IPS-18a (cell line): ENCODE results near the gene PTPRM.

Source experiments
- H3K27ac ChIP-seq: one replicate; pipeline ENCODE4 v1.5.1; 2013; ENCODE audit warnings: low read length
- H3K27me3 ChIP-seq: one replicate; pipeline ENCODE4 v1.6.1; 2013; ENCODE audit warnings: mild to moderate bottlenecking, low read length; ENCODE audit not compliant: control insufficient read depth, insufficient read depth
- H3K36me3 ChIP-seq: one replicate; pipeline ENCODE4 v1.6.1; 2013; ENCODE audit warnings: low read depth, low read length; ENCODE audit not compliant: control insufficient read depth
- H3K4me1 ChIP-seq: one replicate; pipeline ENCODE4 v1.6.1; 2013; ENCODE audit warnings: low read depth, low read length; ENCODE audit not compliant: control insufficient read depth
- H3K4me3 ChIP-seq: one replicate; pipeline ENCODE4 v1.5.1; 2013; ENCODE audit warnings: low read length
- H3K9ac ChIP-seq: one replicate; pipeline ENCODE4 v1.6.1; 2013; ENCODE audit warnings: mild to moderate bottlenecking, low read length, moderate library complexity
- H3K9me3 ChIP-seq: one replicate; pipeline ENCODE4 v1.6.1; 2013; ENCODE audit warnings: low read depth, low read length; ENCODE audit not compliant: control insufficient read depth

Gene PTPRM

GRCh38 chr18:7914834-7915670, 347.9 kb downstream of the PTPRM start:
- H3K27me3 ChIP-seq: no peaks in the 10 kb centered on the region
- H3K4me3 ChIP-seq: no peak overlapping the region
- H3K9ac ChIP-seq: no peak overlapping the region
- no peaks in the 10 kb centered on the region for H3K9me3 ChIP-seq
- H3K36me3 ChIP-seq: no peaks in the 10 kb centered on the region
- H3K4me1 ChIP-seq: no peaks in the 10 kb centered on the region
- no peak overlapping the region for H3K27ac ChIP-seq

- Histone ChIP-seq H3K9me3 (no peaks in the 10 kb centered on the region), H3K27me3 (no peaks in the 10 kb centered on the region), H3K4me1 (no peaks in the 10 kb centered on the region), H3K9ac (no peak overlapping the region), H3K4me3 (no peak overlapping the region), H3K27ac (no peak overlapping the region), H3K36me3 (no peaks in the 10 kb centered on the region)
These were observed 351.6 kb downstream of the PTPRM start for GRCh38 chr18:7918701-7919100.

GRCh38 chr18:7919565-7919964, 352.4 kb downstream of the PTPRM start:
- H3K27ac ChIP-seq: no peak overlapping the region
- H3K27me3 ChIP-seq: no peaks in the 10 kb centered on the region
- H3K4me1 ChIP-seq: no peaks in the 10 kb centered on the region
- H3K4me3 ChIP-seq: no peak overlapping the region
- no peaks in the 10 kb centered on the region for H3K36me3 ChIP-seq
- H3K9me3 ChIP-seq: no peaks in the 10 kb centered on the region
- no peak overlapping the region for H3K9ac ChIP-seq

GRCh38 chr18:7921938-7922587, 354.9 kb downstream of the PTPRM start:
- no peaks in the 10 kb centered on the region for H3K27me3 ChIP-seq
- H3K36me3 ChIP-seq: no peaks in the 10 kb centered on the region
- H3K9ac ChIP-seq: no peak overlapping the region
- H3K4me1 ChIP-seq: no peaks in the 10 kb centered on the region
- no peak overlapping the region for H3K27ac ChIP-seq
- H3K4me3 ChIP-seq: no peak overlapping the region
- no peaks in the 10 kb centered on the region for H3K9me3 ChIP-seq

- no peak overlapping the region for H3K9ac ChIP-seq
- H3K4me1 ChIP-seq: no peaks in the 10 kb centered on the region
- H3K9me3 ChIP-seq: no peaks in the 10 kb centered on the region
- no peaks in the 10 kb centered on the region for H3K36me3 ChIP-seq
- no peak overlapping the region for H3K4me3 ChIP-seq
- no peak overlapping the region for H3K27ac ChIP-seq
- H3K27me3 ChIP-seq: no peaks in the 10 kb centered on the region
These were observed 356.0 kb downstream of the PTPRM start for GRCh38 chr18:7923105-7923504.

GRCh38 chr18:7924616-7925015, 357.5 kb downstream of the PTPRM start:
- Histone ChIP-seq H3K9ac (no peak overlapping the region), H3K36me3 (no peaks in the 10 kb centered on the region), H3K27ac (no peak overlapping the region), H3K27me3 (no peaks in the 10 kb centered on the region), H3K4me3 (no peak overlapping the region), H3K4me1 (no peaks in the 10 kb centered on the region), H3K9me3 (no peaks in the 10 kb centered on the region)

GRCh38 chr18:7926526-7926925, 359.4 kb downstream of the PTPRM start:
- no peaks in the 10 kb centered on the region for H3K4me1 ChIP-seq
- H3K27me3 ChIP-seq: no peaks in the 10 kb centered on the region
- H3K9ac ChIP-seq: no peak overlapping the region
- no peaks in the 10 kb centered on the region for H3K36me3 ChIP-seq
- H3K27ac ChIP-seq: no peak overlapping the region
- H3K4me3 ChIP-seq: no peak overlapping the region
- no peaks in the 10 kb centered on the region for H3K9me3 ChIP-seq

- Histone ChIP-seq H3K9ac (no peak overlapping the region), H3K4me1 (no peaks in the 10 kb centered on the region), H3K36me3 (no peaks in the 10 kb centered on the region), H3K27me3 (no peaks in the 10 kb centered on the region), H3K27ac (no peak overlapping the region), H3K9me3 (no peaks in the 10 kb centered on the region), H3K4me3 (no peak overlapping the region)
These were observed 360.0 kb downstream of the PTPRM start for GRCh38 chr18:7927119-7927518.

- Histone ChIP-seq H3K27me3 (no peaks in the 10 kb centered on the region), H3K9ac (no peak overlapping the region), H3K36me3 (no peaks in the 10 kb centered on the region), H3K27ac (no peak overlapping the region), H3K9me3 (no peaks in the 10 kb centered on the region), H3K4me3 (no peak overlapping the region), H3K4me1 (no peaks in the 10 kb centered on the region)
These were observed 364.6 kb downstream of the PTPRM start for GRCh38 chr18:7931763-7932162.

- Histone ChIP-seq H3K9ac (no peak overlapping the region), H3K4me1 (no peaks in the 10 kb centered on the region), H3K27me3 (no peaks in the 10 kb centered on the region)
These were observed 370.2 kb downstream of the PTPRM start for GRCh38 chr18:7937268-7937667.

GRCh38 chr18:7939521-7939920, 372.4 kb downstream of the PTPRM start:
- no peaks in the 10 kb centered on the region for H3K27me3 ChIP-seq
- no peak overlapping the region for H3K27ac ChIP-seq

More at GRCh38 chr18:7937268-7937667, 370.2 kb downstream of the PTPRM start:
- no peaks in the 10 kb centered on the region for H3K9me3 ChIP-seq
- H3K36me3 ChIP-seq: no peaks in the 10 kb centered on the region
- H3K27ac ChIP-seq: no peak overlapping the region
- H3K4me3 ChIP-seq: no peak overlapping the region

GRCh38 chr18:7940379-7940778, 373.3 kb downstream of the PTPRM start:
- H3K9me3 ChIP-seq: no peaks in the 10 kb centered on the region
- H3K27me3 ChIP-seq: no peaks in the 10 kb centered on the region
- no peaks in the 10 kb centered on the region for H3K36me3 ChIP-seq
- no peak overlapping the region for H3K9ac ChIP-seq
- no peaks in the 10 kb centered on the region for H3K4me1 ChIP-seq
- no peak overlapping the region for H3K27ac ChIP-seq
- H3K4me3 ChIP-seq: no peak overlapping the region

More at GRCh38 chr18:7939521-7939920, 372.4 kb downstream of the PTPRM start:
- Histone ChIP-seq H3K9me3 (no peaks in the 10 kb centered on the region), H3K36me3 (no peaks in the 10 kb centered on the region), H3K9ac (no peak overlapping the region), H3K4me3 (no peak overlapping the region), H3K4me1 (no peaks in the 10 kb centered on the region)
